GM21360 (cell line): Measurements from ENCODE around the gene NKX1-1.
"Not testable (repeated sequence)": the region's sequence is repeated elsewhere in the genome, so short reads cannot be mapped to it uniquely, and the experiment has no call there.

Source experiments
- ATAC-seq: cut with Tn5 transposase; IDR thresholded peaks from one replicate; pipeline ENCODE4 v1.9.1; 2021; ENCODE audit warnings: mild to moderate bottlenecking, moderate library complexity; ENCODE audit not compliant: unreplicated experiment

The NKX1-1 gene

DNA sequence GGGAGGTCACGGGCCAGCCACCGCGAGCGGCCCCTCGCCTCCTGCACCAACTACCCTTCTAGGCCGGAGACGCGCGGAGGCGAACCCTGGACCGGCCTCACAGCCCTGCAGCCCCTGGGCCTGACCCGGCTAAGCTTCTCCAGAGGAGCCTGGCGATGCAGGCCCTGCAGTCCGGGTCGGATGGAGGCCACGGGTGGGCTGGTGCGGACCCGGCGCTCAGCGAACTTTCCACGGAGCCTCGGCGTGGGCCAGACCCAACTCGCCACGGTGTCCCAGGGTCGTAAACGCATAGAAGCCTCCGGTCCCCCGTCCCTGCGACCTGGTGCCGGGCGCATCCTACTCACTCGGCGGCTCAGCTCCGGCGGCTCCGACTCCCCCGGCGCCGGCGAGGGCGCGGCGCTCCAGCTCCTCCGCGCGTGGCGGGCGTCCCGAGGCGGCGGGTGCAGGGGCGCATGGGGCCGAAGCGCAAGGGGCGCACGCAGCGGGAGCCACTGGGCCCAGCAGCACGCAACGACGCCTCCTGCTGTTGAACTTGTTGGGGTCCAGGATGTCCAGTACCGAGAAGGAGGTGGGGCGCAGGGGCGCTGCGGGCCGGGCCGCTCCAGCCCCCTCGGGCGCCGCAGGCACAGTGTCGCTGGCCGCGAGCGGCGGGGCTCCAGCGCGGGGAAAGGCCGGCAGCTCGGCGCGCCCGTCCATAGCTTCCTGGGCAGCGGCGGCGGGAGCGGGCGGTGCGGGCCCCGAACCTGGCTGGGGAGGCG, 427 bp downstream of the NKX1-1 start:
- no peak for ATAC-seq

GRCh38 chr4:1405254-1405635, 997 bp downstream of the NKX1-1 start:
- ATAC-seq: no peak

DNA sequence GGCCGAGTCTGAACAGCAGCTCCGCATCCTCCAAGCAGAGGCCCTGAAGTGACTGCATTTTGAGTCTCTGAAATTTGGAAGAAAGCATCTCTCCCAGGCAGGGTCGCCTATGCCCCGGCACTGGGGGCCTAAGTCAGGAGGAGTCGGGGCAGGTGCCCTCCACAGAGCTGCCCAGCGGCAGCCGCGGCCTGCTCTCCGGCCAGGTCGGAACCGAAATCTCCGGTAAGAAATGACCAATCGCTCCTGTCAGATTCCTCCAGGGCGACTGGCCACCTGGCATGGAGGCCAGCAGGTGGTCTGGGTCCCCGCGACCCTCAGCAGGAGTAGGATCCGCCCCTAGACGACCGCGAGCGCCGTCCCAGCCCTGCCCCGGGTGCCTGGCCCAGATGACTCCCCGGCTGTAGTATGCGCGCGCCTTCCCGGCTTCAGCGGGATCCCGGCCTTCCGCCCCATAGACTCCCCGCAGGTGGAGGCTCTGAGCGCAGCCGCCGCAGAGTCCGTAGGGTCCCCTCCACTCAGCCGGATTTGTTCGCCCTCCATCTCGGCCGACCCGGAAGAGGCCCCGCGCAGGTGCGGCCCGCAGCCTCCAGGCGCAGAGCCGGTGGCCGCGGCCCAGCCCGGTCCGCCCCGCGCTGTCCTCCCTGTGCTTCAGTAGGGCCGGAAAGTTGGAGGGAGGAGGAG, 1.5 kb downstream of the NKX1-1 start:
- no peak for ATAC-seq

DNA sequence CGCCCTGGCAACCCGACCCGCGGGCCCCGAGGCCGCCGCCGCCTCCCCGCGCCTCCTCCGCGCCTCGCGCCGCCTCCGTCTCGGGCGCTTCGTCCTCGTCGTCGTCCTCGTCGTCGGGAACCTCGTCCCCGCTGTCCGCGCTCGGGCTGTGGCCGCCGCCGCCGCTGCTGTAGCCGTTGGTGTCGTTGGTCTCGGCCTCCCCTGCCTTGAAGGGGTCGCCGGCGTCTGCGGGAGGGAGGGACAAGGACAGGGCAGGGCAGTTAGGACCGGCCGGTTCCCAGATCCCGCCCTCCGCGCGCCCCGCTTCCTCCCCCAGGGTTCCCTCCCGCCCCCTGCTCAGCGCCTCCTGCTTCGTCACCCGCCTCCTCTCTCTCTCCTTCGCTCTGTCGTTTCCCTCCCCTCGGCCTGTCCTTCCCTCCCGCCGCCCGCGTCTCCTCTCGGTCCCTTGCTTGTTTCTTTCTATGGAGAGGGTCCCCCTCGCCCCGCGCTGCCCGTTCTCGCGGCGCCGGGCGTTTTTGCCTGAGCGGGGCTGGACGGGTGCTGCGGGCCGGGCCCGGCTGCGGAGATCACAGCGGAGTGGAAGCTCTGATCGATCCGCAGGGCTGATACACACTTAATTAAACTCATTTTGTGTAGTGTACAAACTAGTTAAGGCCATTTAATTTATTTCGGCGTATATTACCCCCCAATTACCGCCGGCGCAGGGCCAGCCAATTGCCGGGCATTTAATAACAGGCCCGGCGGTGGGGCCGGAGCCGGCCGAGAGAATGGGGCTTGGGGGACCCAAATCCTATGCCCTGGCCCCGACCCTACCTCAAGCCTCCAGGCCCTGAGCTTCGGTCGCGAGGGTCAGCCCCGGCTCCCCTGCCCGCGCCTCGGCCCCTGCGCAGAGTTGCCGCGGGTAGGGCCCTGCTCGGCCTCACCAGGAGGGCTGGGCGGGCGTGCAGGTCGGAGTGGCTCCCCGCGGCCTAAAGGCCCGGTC, 2.4 kb downstream of the NKX1-1 start:
- no peak for ATAC-seq

DNA sequence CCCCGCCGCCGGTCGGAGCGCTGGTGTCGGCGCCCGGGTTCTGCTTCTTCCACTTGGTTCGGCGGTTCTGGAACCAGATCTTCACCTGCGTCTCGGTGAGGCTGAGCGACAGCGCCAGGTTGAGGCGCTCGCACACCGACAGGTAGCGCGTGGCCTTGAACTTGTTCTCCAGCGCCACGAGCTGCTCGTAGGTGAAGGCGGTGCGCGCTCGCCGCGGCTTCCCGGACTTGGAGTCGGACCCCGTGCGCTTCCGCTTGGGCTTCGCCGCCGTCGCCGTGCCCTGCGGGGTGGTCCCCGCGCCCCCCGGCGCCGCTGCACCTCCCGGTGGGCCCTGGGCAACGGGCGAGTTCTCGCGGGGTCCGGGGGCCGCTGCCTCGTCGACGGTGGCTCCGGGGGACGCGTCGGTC, 3.1 kb downstream of the NKX1-1 start:
- ATAC-seq: no peak

DNA sequence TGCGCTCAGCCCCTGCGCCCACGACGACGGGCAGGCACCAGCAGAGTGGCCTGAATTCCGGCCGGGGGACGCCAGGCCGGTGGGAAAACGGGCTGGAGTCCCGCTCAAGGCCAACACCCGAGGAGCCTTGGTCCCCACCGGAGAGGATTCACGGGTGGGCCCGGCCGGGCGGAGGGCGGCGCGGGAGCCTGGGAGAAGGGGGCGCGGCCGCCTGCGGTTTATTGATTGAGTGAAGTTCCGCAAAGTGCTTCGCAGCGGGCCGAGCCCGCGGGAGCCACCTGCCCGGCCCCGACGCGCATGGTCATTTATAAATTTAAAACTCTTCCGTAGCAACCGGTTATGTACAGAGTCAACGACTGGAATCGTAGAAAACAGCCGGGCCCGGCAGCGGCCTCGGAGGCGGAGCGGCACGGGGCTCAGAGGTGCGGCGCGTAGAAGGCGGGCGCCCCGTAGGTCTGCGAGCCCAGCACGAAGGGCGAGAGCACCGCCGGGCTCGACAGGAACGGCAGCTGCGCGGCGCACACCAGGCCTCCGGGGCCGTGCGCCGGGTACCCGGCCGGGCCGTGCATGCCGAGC, 3.6 kb downstream of the NKX1-1 start:
- no peak for ATAC-seq

- ATAC-seq: no peak
Observed at GRCh38 chr4:1402021-1402515, 4.2 kb downstream of the NKX1-1 start.

GRCh38 chr4:1401409-1402020, 4.7 kb downstream of the NKX1-1 start:
- ATAC-seq: no peak

DNA sequence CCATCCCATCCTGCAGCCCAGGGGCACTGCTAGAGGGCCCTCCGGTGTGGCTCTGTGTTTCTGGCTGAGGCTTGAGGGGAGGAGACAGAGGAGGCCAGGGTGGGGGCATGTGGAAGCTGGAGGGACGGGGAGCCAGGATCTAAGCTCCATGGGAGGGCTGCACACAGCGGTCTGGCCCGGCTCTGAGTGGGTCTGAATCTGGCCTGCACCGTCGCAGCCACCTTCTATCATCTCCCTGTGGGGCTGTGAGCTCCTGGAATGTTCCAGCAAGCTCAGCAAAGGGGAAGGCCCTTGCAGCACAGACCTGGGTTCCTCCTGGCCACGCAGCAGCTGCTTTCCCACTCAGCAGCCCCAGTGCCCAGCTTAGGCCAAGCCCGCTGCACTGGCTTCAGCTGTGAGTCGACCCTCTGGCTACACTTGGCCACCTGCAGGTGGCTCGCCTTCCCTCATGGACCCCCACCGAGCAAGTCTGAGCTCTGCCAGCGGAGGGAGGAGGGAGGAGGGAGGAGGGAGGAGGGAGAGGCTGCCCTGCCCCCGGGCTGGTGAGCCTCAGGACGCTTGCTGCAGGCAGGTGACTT, 5.3 kb downstream of the NKX1-1 start:
- no peak for ATAC-seq

DNA sequence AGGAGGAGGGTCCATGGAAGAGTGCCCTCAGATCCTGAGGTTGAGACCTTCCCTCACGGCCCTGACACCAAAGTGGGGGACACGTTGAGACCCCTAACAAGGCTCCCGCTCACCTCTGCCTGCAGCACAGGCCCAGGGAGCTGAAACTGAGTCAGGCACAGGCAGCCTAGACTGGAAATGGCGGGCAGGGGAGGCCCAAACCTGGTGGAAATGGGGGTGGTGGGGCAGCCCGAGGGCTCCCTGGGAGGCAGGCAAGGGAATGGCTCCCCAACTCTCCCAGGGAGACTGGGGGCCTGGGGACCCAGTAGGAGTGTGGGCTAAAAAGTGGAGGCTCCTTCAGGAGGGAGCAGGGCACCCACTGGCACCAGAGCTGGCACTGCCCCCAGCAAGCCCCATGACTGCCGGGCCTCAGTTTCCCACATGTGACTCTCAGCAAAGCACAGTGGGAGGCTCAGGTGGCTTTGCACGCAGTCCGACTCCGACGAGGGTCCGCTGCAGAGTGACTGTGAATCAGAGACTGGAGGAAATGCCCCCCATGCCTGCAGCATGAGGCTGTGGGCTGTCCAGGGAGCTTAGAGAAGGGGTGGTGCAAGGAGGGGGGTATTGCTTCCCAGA, 5.9 kb downstream of the NKX1-1 start:
- no peak for ATAC-seq

- no peak for ATAC-seq
Observed at GRCh38 chr4:1399508-1400190, 6.6 kb downstream of the NKX1-1 start.

- ATAC-seq: no peak
Observed at GRCh38 chr4:1398681-1399507, 7.3 kb downstream of the NKX1-1 start.

DNA sequence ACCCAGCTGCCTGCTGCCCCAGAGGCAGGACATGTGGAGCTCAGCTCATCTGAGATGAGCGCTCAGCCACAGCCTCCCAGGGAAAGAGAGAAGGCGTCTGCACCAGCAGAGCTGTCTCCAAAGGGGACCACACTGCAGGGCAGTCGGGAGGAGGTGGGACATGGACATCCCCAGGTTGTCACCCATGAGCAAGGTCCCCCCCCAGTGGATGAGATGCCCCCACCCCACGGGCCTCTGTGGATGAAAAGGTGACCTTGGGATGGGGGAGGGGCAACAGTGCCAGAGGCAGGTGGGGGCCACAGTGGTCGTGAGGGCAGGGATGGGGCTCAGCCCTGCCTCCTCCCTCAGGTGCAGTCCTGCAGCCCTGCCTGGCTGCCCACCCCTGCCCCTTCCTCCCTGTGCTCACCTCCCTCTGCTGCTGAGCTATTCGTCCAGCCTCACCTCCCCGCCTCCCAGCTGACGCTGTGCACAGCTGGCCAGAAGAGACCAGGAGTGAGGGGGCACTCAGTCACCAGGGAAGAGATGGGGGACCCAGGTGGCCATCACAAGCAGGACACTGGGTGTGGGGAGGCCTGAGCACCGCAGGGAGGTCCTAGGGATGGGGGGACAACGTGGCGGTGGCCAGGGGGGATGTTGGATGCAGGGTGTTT, 9.3 kb downstream of the NKX1-1 start:
- ATAC-seq: no peak

GRCh38 chr4:1395941-1396805, 10.1 kb downstream of the NKX1-1 start:
- no peak for ATAC-seq

GRCh38 chr4:1395389-1395820, 10.8 kb downstream of the NKX1-1 start:
- ATAC-seq: not testable (repeated sequence)

DNA sequence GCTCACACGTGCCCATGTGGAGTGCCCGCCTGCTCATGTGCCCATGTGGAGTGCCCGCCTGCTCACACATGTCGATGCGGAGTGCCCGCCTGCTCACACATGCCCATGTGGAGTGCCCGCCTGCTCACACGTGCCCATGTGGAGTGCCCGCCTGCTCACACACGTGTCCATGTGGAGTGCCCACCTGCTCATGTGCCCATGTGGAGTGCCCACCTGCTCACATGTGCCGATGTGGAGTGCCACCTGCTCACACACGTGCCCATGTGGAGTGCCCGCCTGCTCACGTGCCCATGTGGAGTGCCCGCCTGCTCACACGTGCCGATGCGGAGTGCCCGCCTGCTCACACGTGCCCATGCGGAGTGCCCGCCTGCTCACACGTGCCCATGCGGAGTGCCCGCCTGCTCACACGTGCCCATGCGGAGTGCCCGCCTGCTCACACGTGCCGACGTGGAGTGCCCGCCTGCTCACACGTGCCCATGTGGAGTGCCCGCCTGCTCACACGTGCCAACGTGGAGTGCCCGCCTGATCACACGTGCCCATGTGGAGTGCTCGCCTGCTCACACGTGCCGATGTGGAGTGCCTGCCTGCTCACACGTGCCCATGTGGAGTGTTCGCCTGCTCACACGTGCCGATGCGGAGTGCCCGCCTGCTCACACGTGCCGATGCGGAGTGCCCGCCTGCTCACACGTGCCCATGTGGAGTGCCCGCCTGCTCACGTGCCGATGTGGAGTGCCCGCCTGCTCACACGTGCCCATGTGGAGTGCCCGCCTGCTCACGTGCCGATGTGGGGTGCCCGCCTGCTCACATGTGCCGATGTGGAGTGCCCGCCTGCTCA, 11.5 kb downstream of the NKX1-1 start:
- ATAC-seq: not testable (repeated sequence)
